GM08714 (cell line): ENCODE measurements around the gene ELMO1.

Experiments used
- H3K4me3 ChIP-seq: fragments of 200-500 bp; sonication (Bioruptor generic); 2 replicates; pipeline ENCODE4 v1.5.1; 2014; ENCODE audit warnings: mild to moderate bottlenecking, low read length, inconsistent platforms
- ZNF274 ChIP-seq: IDR thresholded peaks from 2 replicates; pipeline ENCODE4 v1.6.1; 2012; ENCODE audit warnings: mild to moderate bottlenecking, low read depth, low read length

ELMO1 gene

GRCh38 chr7:37431413-37431812 is 17.3 kb downstream of the ELMO1 start:
- no peak for TF ChIP-seq ZNF274
- no peak overlapping the region for H3K4me3 ChIP-seq

GRCh38 chr7:37430640-37431039 is 18.0 kb downstream of the ELMO1 start:
- H3K4me3 ChIP-seq: no peak overlapping the region
- TF ChIP-seq ZNF274: no peak

GRCh38 chr7:37430171-37430570 is 18.5 kb downstream of the ELMO1 start:
- TF ChIP-seq ZNF274: no peak
- H3K4me3 ChIP-seq: no peak overlapping the region

- TF ChIP-seq ZNF274: no peak
- H3K4me3 ChIP-seq: no peak overlapping the region
Measured at GRCh38 chr7:37429435-37429791, 19.3 kb downstream of the ELMO1 start.

- no peak overlapping the region for H3K4me3 ChIP-seq
- no peak for TF ChIP-seq ZNF274
Measured at GRCh38 chr7:37428681-37429434, 19.8 kb downstream of the ELMO1 start.

GRCh38 chr7:37427276-37427940 is 21.3 kb downstream of the ELMO1 start:
- no peak for TF ChIP-seq ZNF274
- H3K4me3 ChIP-seq: no peak overlapping the region

GRCh38 chr7:37425498-37425897 is 23.2 kb downstream of the ELMO1 start:
- TF ChIP-seq ZNF274: no peak

GRCh38 chr7:37424995-37425394 is 23.7 kb downstream of the ELMO1 start:
- no peak for TF ChIP-seq ZNF274
- H3K4me3 ChIP-seq: no peak overlapping the region

More at GRCh38 chr7:37425498-37425897, 23.2 kb downstream of the ELMO1 start:
- no peak overlapping the region for H3K4me3 ChIP-seq

GRCh38 chr7:37424521-37424920 is 24.1 kb downstream of the ELMO1 start:
- TF ChIP-seq ZNF274: no peak
- H3K4me3 ChIP-seq: no peak overlapping the region

GRCh38 chr7:37421861-37422500 is 26.7 kb downstream of the ELMO1 start:
- H3K4me3 ChIP-seq: no peak overlapping the region
- TF ChIP-seq ZNF274: no peak

- no peak for TF ChIP-seq ZNF274
- H3K4me3 ChIP-seq: no peak overlapping the region
Measured at GRCh38 chr7:37420946-37421695, 27.5 kb downstream of the ELMO1 start.

GRCh38 chr7:37419496-37419895 is 29.2 kb downstream of the ELMO1 start:
- H3K4me3 ChIP-seq: no peak overlapping the region
- TF ChIP-seq ZNF274: no peak

- no peak for TF ChIP-seq ZNF274
- no peak overlapping the region for H3K4me3 ChIP-seq
Measured at GRCh38 chr7:37418381-37418780, 30.3 kb downstream of the ELMO1 start.

GRCh38 chr7:37417107-37417474 is 31.6 kb downstream of the ELMO1 start:
- TF ChIP-seq ZNF274: no peak
- no peak overlapping the region for H3K4me3 ChIP-seq
